ENCODE measurements around the gene PARD3B. TPM values are rescaled to one million over a fixed set of nuclear protein-coding genes. Genes with fewer than 3 reads are reported as not detected.

Gene PARD3B
- total RNA-seq, 1 donor from 2014 or later: 29.7 TPM

- DNase-seq (ENCODE audit: low spot score, unreplicated experiment): no peak
- H3K4me3 Mint-ChIP-seq (ENCODE audit: low read depth): no peak overlapping the region
- no peak for TF ChIP-seq CTCF (IDR thresholded peaks at IDR 0.05; ENCODE audit: unreplicated experiment)
- peaks cover 17% of the 10 kb centered on the region for H3K9me3 Mint-ChIP-seq (ENCODE audit: low read depth)
- H3K4me1 Mint-ChIP-seq (ENCODE audit: low read depth): peaks cover 3% of the 10 kb centered on the region
- H3K27me3 Mint-ChIP-seq: no peaks in the 10 kb centered on the region
- H3K27ac Mint-ChIP-seq: no peak overlapping the region
- H3K36me3 Mint-ChIP-seq (ENCODE audit: insufficient read depth): peaks cover 11% of the 10 kb centered on the region
Observed at GRCh38 chr2:204585930-204586329, 40.7 kb downstream of the PARD3B start.

GRCh38 chr2:204586444-204587180 lies 41.3 kb downstream of the PARD3B start:
- DNase-seq (ENCODE audit: low spot score, unreplicated experiment): no peak
- TF ChIP-seq CTCF (IDR thresholded peaks at IDR 0.05; ENCODE audit: unreplicated experiment): no peak
- Mint-ChIP-seq H3K4me1 (ENCODE audit: low read depth) (peaks cover 5% of the 10 kb centered on the region), H3K27me3 (no peaks in the 10 kb centered on the region), H3K27ac (no peak overlapping the region), H3K9me3 (ENCODE audit: low read depth) (peaks cover 17% of the 10 kb centered on the region), H3K36me3 (ENCODE audit: insufficient read depth) (peaks cover 11% of the 10 kb centered on the region), H3K4me3 (ENCODE audit: low read depth) (no peak overlapping the region)

- H3K9me3 Mint-ChIP-seq (ENCODE audit: low read depth): peaks cover 10% of the 10 kb centered on the region
- no peak overlapping the region for H3K4me3 Mint-ChIP-seq (ENCODE audit: low read depth)
- TF ChIP-seq CTCF (IDR thresholded peaks at IDR 0.05; ENCODE audit: unreplicated experiment): no peak
- peaks cover 7% of the 10 kb centered on the region for H3K4me1 Mint-ChIP-seq (ENCODE audit: low read depth)
- H3K27ac Mint-ChIP-seq: no peak overlapping the region
- peaks cover 8% of the 10 kb centered on the region for H3K36me3 Mint-ChIP-seq (ENCODE audit: insufficient read depth)
- H3K27me3 Mint-ChIP-seq: no peaks in the 10 kb centered on the region
- no peak for DNase-seq (ENCODE audit: low spot score, unreplicated experiment)
Observed at GRCh38 chr2:204590063-204590462, 44.8 kb downstream of the PARD3B start.

- H3K36me3 Mint-ChIP-seq (ENCODE audit: insufficient read depth): peaks cover 8% of the 10 kb centered on the region
- DNase-seq (ENCODE audit: low spot score, unreplicated experiment): no peak
- H3K9me3 Mint-ChIP-seq (ENCODE audit: low read depth): peaks cover 10% of the 10 kb centered on the region
- no peak overlapping the region for H3K4me3 Mint-ChIP-seq (ENCODE audit: low read depth)
- TF ChIP-seq CTCF (IDR thresholded peaks at IDR 0.05; ENCODE audit: unreplicated experiment): no peak
- H3K4me1 Mint-ChIP-seq (ENCODE audit: low read depth): peaks cover 13% of the 10 kb centered on the region
- no peak overlapping the region for H3K27ac Mint-ChIP-seq
- H3K27me3 Mint-ChIP-seq: no peaks in the 10 kb centered on the region
Observed at GRCh38 chr2:204591225-204591624, 46.0 kb downstream of the PARD3B start.

- Mint-ChIP-seq H3K4me1 (ENCODE audit: low read depth) (peaks cover 10% of the 10 kb centered on the region), H3K36me3 (ENCODE audit: insufficient read depth) (peaks cover 6% of the 10 kb centered on the region), H3K4me3 (ENCODE audit: low read depth) (no peak overlapping the region), H3K9me3 (ENCODE audit: low read depth) (peaks cover 14% of the 10 kb centered on the region), H3K27ac (no peak overlapping the region), H3K27me3 (no peaks in the 10 kb centered on the region)
- TF ChIP-seq CTCF (IDR thresholded peaks at IDR 0.05; ENCODE audit: unreplicated experiment): no peak
- no peak for DNase-seq (ENCODE audit: low spot score, unreplicated experiment)
Observed at GRCh38 chr2:204604061-204604460, 58.8 kb downstream of the PARD3B start.

All from progenitor cell of endocrine pancreas (in vitro differentiated cells).